Keratinocyte (primary cell): Measurements from ENCODE around the gene KRT33A. TPM values are rescaled to one million over a fixed set of nuclear protein-coding genes. Genes with fewer than 3 reads are reported as not detected.

Experiments
- DNase-seq: peaks from one replicate; pipeline ENCODE4 v3.0.0-alpha.2; 2011; ENCODE audit warnings: low read depth, missing footprints, low spot score
- FAIRE-seq: peaks from 2 replicates; lab custom pipeline; 2011; peaks lifted over from hg19 to GRCh38; lab: Jason Lieb, UNC
- H2AFZ ChIP-seq: 2 replicates; pipeline ENCODE4 v1.6.0; 2012; ENCODE audit warnings: low read length, control low read depth, inconsistent platforms; ENCODE audit not compliant: control insufficient read depth
- H3K27ac ChIP-seq: 2 replicates; pipeline ENCODE4 v1.5.1; 2011; ENCODE audit warnings: low read length; ENCODE audit not compliant: control insufficient read depth, insufficient read depth
- H3K27me3 ChIP-seq: 3 replicates; pipeline ENCODE4 v1.6.0; 2011; ENCODE audit warnings: low read length; ENCODE audit not compliant: control insufficient read depth, insufficient read depth; ENCODE audit errors: extremely low read depth
- H3K36me3 ChIP-seq, 2 experiments: 2 replicates in 1 of 2; 3 replicates in 1 of 2; pipeline ENCODE4 v1.5.1; 2011; ENCODE audit warnings: low read length in 2 of 2, mild to moderate bottlenecking in 1 of 2; ENCODE audit not compliant: control insufficient read depth in 2 of 2, insufficient read depth in 2 of 2; ENCODE audit errors: extremely low read depth in 1 of 2
- H3K4me1 ChIP-seq: 3 replicates; pipeline ENCODE4 v1.5.1; 2011; ENCODE audit warnings: low read length; ENCODE audit not compliant: control insufficient read depth, insufficient read depth; ENCODE audit errors: extremely low read depth
- H3K4me2 ChIP-seq: 3 replicates; pipeline ENCODE4 v1.6.0; 2011; ENCODE audit warnings: low read depth, low read length; ENCODE audit not compliant: control insufficient read depth, insufficient read depth; ENCODE audit errors: extremely low read depth
- H3K4me3 ChIP-seq, 3 experiments: fragments of 200-600 bp in 1 of 3; sonication (generic) in 1 of 3; 2 replicates in 2 of 3; 3 replicates in 1 of 3; pipeline ENCODE4 v1.5.1; 2011 to 2016; ENCODE audit warnings: low read length in 3 of 3, mild to moderate bottlenecking in 3 of 3, control low read depth in 2 of 3, inconsistent platforms in 1 of 3, low read depth in 1 of 3, mixed read lengths in 1 of 3, mixed run types in 1 of 3, moderate library complexity in 1 of 3; ENCODE audit not compliant: control insufficient read depth in 2 of 3, insufficient read depth in 2 of 3; ENCODE audit errors: extremely low read depth in 1 of 3
- H3K79me2 ChIP-seq: 2 replicates; pipeline ENCODE4 v1.6.0; 2012; ENCODE audit warnings: low read length; ENCODE audit not compliant: control insufficient read depth, insufficient read depth
- H3K9ac ChIP-seq: 3 replicates; pipeline ENCODE4 v1.6.0; 2011; ENCODE audit warnings: low read length; ENCODE audit not compliant: control insufficient read depth, insufficient read depth; ENCODE audit errors: extremely low read depth
- H3K9me1 ChIP-seq: 3 replicates; pipeline ENCODE4 v1.6.0; 2011; ENCODE audit warnings: low read length; ENCODE audit not compliant: control insufficient read depth, insufficient read depth; ENCODE audit errors: extremely low read depth
- H3K9me3 ChIP-seq: 2 replicates; pipeline ENCODE4 v1.5.1; 2012; ENCODE audit warnings: low read depth, low read length; ENCODE audit not compliant: control insufficient read depth
- H4K20me1 ChIP-seq: 3 replicates; pipeline ENCODE4 v1.6.0; 2011; ENCODE audit warnings: low read length; ENCODE audit not compliant: control insufficient read depth, insufficient read depth; ENCODE audit errors: extremely low read depth
- CTCF ChIP-seq, 3 experiments: IDR thresholded peaks in 1 of 3; conservative IDR thresholded peaks in 1 of 3; optimal IDR thresholded peaks in 1 of 3; 2 replicates in 2 of 3; 3 replicates in 1 of 3; pipeline versions ENCODE3 to v1.5.1; 2011; ENCODE audit warnings: low read length in 3 of 3, mild to moderate bottlenecking in 3 of 3, moderate library complexity in 2 of 3, control low read depth in 1 of 3, inconsistent platforms in 1 of 3; ENCODE audit not compliant: insufficient read depth in 2 of 3; ENCODE audit errors: extremely low read depth in 1 of 3
- EZH2 ChIP-seq: IDR thresholded peaks from one replicate; pipeline ENCODE4 v1.6.1; 2012; ENCODE audit warnings: inconsistent platforms, mild to moderate bottlenecking, low read length, moderate library complexity
- dilution Hi-C: fragments of 300-500 bp; cut with MboI; formaldehyde crosslinking; loops from one replicate; pipeline ENCODE4 v1.7.0; 2020; ENCODE audit warnings: low sequenced_read_pairs; ENCODE audit not compliant: extremely low pct_ligation_motif_present
- polyA plus RNA-seq, 5 experiments: library from polyadenylated mRNA; depleted of rRNA in 3 of 5; stranded (reverse) in 3 of 5; stranded (forward) in 1 of 5; unstranded in 1 of 5; fragments of >200 nt; gene quantifications; 1 replicate in 1 of 5; 2 replicates in 3 of 5; 3 replicates in 1 of 5; pipeline versions ENCODE4 v1.2.1 to v1.2.3, GENCODE V29; 2011 to 2012; ENCODE audit warnings: missing spikeins in 2 of 5, low read depth in 1 of 5, low replicate concordance in 1 of 5

KRT33A gene
- polyA plus RNA-seq, 1 donor (not counting 4 experiments of a cell fraction or from before 2014, with no cell fraction given): not detected

- TF ChIP-seq EZH2: no peak
- TF ChIP-seq CTCF (optimal IDR thresholded peaks at IDR 0.05 in 1 of 3, IDR thresholded peaks at IDR 0.05 in 1 of 3, conservative IDR thresholded peaks at IDR 0.05 in 1 of 3; ENCODE audit: extremely low read depth in 1 of 3, insufficient read depth in 2 of 3, low read length in 3 of 3): no peak
- Histone ChIP-seq H3K27me3 (no peaks in the 10 kb centered on the region), H3K4me3 (no peak overlapping the region), H3K79me2 (no peaks in the 10 kb centered on the region), H3K9ac (no peak overlapping the region), H3K36me3 (no peaks in the 10 kb centered on the region), H3K9me3 (no peaks in the 10 kb centered on the region), H2AFZ (no peak overlapping the region), H3K27ac (no peak overlapping the region), H3K4me2 (no peak overlapping the region), H4K20me1 (no peaks in the 10 kb centered on the region), H3K4me1 (peaks cover 15% of the 10 kb centered on the region), H3K9me1 (no peaks in the 10 kb centered on the region)
- FAIRE-seq: no peak
- dilution Hi-C loops: no loop called here
- DNase-seq: no peak
Observed at GRCh38 chr17:41335747-41336146, 14.9 kb downstream of the KRT33A start.

DNA sequence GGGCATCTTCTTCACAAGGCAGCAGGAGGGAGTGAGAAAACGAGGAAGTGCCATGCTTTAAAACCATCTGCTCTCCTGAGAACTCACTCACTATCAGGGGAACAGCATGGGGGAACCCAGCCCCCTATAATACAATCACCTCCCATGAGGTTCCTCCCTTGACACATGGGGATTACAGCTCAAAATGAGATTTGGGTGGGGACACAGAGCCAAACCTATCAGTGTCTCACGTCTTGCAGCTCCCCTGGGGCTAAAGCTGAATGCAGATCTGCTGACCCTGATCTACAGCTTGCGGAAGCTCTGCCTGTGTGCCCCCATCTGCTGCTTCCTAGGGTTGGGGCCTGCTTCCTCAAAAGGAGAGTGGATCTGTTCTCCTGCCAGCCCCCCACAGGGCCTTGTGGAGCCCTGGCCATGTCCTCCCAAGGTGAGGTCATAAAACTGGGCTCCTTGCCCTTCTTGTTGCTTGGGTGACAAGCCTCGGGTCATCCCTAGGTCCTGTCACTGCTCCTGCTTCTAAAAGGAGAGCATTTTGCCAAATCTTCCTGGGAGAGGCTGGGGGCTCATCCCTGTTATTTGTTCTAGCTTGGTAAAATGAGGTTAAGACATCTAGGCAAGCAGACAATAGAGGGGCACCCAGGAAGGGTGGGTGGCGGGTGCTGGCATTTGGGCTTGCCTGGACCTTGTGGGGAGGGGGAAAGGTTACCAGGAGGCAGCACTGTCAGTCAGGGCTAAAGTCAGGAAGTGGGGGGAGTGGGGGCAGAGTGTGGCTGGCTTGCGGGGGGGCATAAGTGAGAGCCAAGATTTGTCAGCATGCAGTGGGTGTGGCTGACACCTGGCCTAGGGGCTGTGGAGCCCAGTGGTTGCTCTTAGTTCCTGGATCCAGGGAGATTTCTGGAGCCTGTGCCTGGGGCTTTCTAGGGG, 16.0 kb downstream of the KRT33A start:
- no peak for FAIRE-seq
- H3K79me2 ChIP-seq: no peaks in the 10 kb centered on the region
- no peaks in the 10 kb centered on the region for H3K9me1 ChIP-seq
- TF ChIP-seq EZH2 (no peak), CTCF (optimal IDR thresholded peaks at IDR 0.05 in 1 of 3, IDR thresholded peaks at IDR 0.05 in 1 of 3, conservative IDR thresholded peaks at IDR 0.05 in 1 of 3; ENCODE audit: extremely low read depth in 1 of 3, insufficient read depth in 2 of 3, low read length in 3 of 3) (no peak)
- no peaks in the 10 kb centered on the region for H3K9me3 ChIP-seq
- no peaks in the 10 kb centered on the region for H4K20me1 ChIP-seq
- no peak overlapping the region for H3K4me3 ChIP-seq
- H3K36me3 ChIP-seq: no peaks in the 10 kb centered on the region
- H2AFZ ChIP-seq: no peak overlapping the region
- H3K27me3 ChIP-seq: no peaks in the 10 kb centered on the region
- H3K9ac ChIP-seq: no peak overlapping the region
- no peak for DNase-seq
- peaks cover 11% of the 10 kb centered on the region for H3K4me1 ChIP-seq
- H3K27ac ChIP-seq: no peak overlapping the region
- H3K4me2 ChIP-seq: no peak overlapping the region
- dilution Hi-C loops: no loop called here
